HepG2 (cell line): ENCODE results near the gene GNPDA2. TPM values are rescaled to one million over a fixed set of nuclear protein-coding genes. Genes with fewer than 3 reads are reported as not detected.
A peak's percentile ranks its signal among the peaks of the same experiment; 100 is the strongest.

Experiments used
- ATAC-seq: fragments of 200-7000 bp; cut with Tn5 transposase; 3 replicates; pipeline ENCODE4 v1.9.1; 2020; ENCODE audit warnings: mild to moderate bottlenecking, moderate library complexity
- BruUV-seq: library from RNA; stranded (reverse); fragments of 400-500 nt; replicated peaks from 2 replicates; lab custom pipeline; 2021; lab: Mats Ljungman, UMichigan
- CTCF ChIA-PET: fragments of 300-600 bp; formaldehyde crosslinking; extraction: SDS; loops from one replicate; lab custom pipeline; 2021; ENCODE audit warnings: low total read pairs, inconsistent platforms, low intra/inter-chr PET ratio; lab: Yijun Ruan, JAX
- POLR2A ChIA-PET: fragments of 350-600 bp; sonication (Branson Sonifier 250); formaldehyde crosslinking; loops from one replicate; lab custom pipeline; 2020; ENCODE audit warnings: antibody characterized with exemption, inconsistent platforms; lab: Yijun Ruan, JAX
- DNase-seq: peaks from one replicate; pipeline ENCODE4 v3.0.0-alpha.2; 2015; ENCODE audit warnings: low spot score
- FAIRE-seq: peaks from 3 replicates; lab custom pipeline; 2011; peaks lifted over from hg19 to GRCh38; lab: Jason Lieb, UNC
- H2AFZ ChIP-seq: one replicate; pipeline ENCODE4 v1.6.1; 2011; ENCODE audit warnings: low read length, inconsistent platforms
- H3K27ac ChIP-seq: fragments of 300-600 bp; 3 replicates; pipeline ENCODE4 v1.8.0; 2011; ENCODE audit warnings: mixed run types, mild to moderate bottlenecking, mixed read lengths, low read length, inconsistent platforms; ENCODE audit not compliant: insufficient read depth; ENCODE audit errors: extremely low read length
- H3K27me3 ChIP-seq, 2 experiments: fragments of 200-600 bp in 1 of 2; 2 replicates in 1 of 2; 3 replicates in 1 of 2; pipeline versions ENCODE4 v1.6.0 to v1.8.0; 2011; ENCODE audit warnings: low read length in 2 of 2, mild to moderate bottlenecking in 2 of 2, moderate library complexity in 2 of 2, inconsistent platforms in 1 of 2; ENCODE audit not compliant: insufficient read depth in 2 of 2, control insufficient read depth in 1 of 2
- H3K36me3 ChIP-seq, 2 experiments: fragments of 200-600 bp in 1 of 2; replicated peaks in 1 of 2; 2 replicates in 1 of 2; 3 replicates in 1 of 2; pipeline versions ENCODE4 v1.5.1 to v1.8.0; 2011; ENCODE audit warnings: low read length in 2 of 2, inconsistent platforms in 1 of 2; ENCODE audit not compliant: insufficient read depth in 2 of 2, control insufficient read depth in 1 of 2
- H3K4me1 ChIP-seq: 2 replicates; pipeline ENCODE4 v1.5.1; 2012; ENCODE audit warnings: low read length, inconsistent platforms; ENCODE audit not compliant: insufficient read depth
- H3K4me2 ChIP-seq: 2 replicates; pipeline ENCODE4 v1.6.0; 2011; ENCODE audit warnings: low read depth, low read length, inconsistent platforms
- H3K4me3 ChIP-seq, 3 experiments: fragments of 200-600 bp in 1 of 3; sonication (generic), shearing (Covaris generic) in 1 of 3; replicated peaks in 1 of 3; 2 replicates each; pipeline ENCODE4 v1.5.1; 2011 to 2016; ENCODE audit warnings: low read length in 3 of 3, inconsistent platforms in 2 of 3, low read depth in 2 of 3, mild to moderate bottlenecking in 2 of 3, control low read depth in 1 of 3, mixed read lengths in 1 of 3; ENCODE audit not compliant: insufficient read depth in 1 of 3
- H3K79me2 ChIP-seq: one replicate; pipeline ENCODE4 v1.6.1; 2011; ENCODE audit warnings: low read length, inconsistent platforms; ENCODE audit not compliant: insufficient read depth
- H3K9ac ChIP-seq: 2 replicates; pipeline ENCODE4 v1.6.0; 2011; ENCODE audit warnings: mild to moderate bottlenecking, low read depth, low read length, inconsistent platforms; ENCODE audit not compliant: insufficient read depth
- H3K9me3 ChIP-seq: 2 replicates; pipeline ENCODE4 v1.5.1; 2012; ENCODE audit warnings: mild to moderate bottlenecking, low read length
- H4K20me1 ChIP-seq: 2 replicates; pipeline ENCODE4 v1.6.0; 2011; ENCODE audit warnings: inconsistent platforms, mild to moderate bottlenecking, low read length, moderate library complexity; ENCODE audit not compliant: insufficient read depth
- FOXM1 ChIP-seq: sonication (generic); formaldehyde crosslinking; IDR thresholded peaks from 2 replicates; pipeline ENCODE4 v1.5.0; 2020; ENCODE audit warnings: missing genetic modification reagents
- SMC3 ChIP-seq: IDR thresholded peaks from 2 replicates; pipeline ENCODE4 v1.6.1; 2011; ENCODE audit warnings: low read length, improper control_type of control experiment
- STAG1 ChIP-seq: sonication (generic); formaldehyde crosslinking; IDR thresholded peaks from 2 replicates; pipeline ENCODE4 v1.4.0; 2020; ENCODE audit warnings: missing genetic modification reagents
- ZFP90 ChIP-seq: sonication (generic); formaldehyde crosslinking; IDR thresholded peaks from 2 replicates; pipeline ENCODE4 v1.8.0; 2022; ENCODE audit warnings: missing genetic modification reagents, mild to moderate bottlenecking, inconsistent platforms, borderline replicate concordance
- ZNF235 ChIP-seq: sonication (generic); formaldehyde crosslinking; IDR thresholded peaks from 2 replicates; pipeline ENCODE4 v1.8.1; 2023; ENCODE audit warnings: mild to moderate bottlenecking, missing genetic modification reagents, borderline replicate concordance
- ZNF772 ChIP-seq: sonication (generic); formaldehyde crosslinking; IDR thresholded peaks from 2 replicates; pipeline ENCODE4 v1.5.0; 2020; ENCODE audit warnings: mild to moderate bottlenecking, missing genetic modification reagents
- WGBS: methylation state at CpG from one replicate; pipeline ENCODE4 v1.1.6; 2017; ENCODE audit warnings: low lambda C conversion rate; 5-methylcytosine and 5-hydroxymethylcytosine counted together
- in situ Hi-C: cut with HindIII; loops from 2 replicates; pipeline ENCODE4 v1.10.0; 2017; ENCODE audit warnings: low pct_unique_long_range_greater_than_20kb; ENCODE audit not compliant: extremely low pct_ligation_motif_present
- intact Hi-C: fragments of 100-400 bp; cut with micrococcal nuclease; formaldehyde crosslinking; loops from one replicate; pipeline ENCODE4 v1.10.0; 2022; ENCODE audit not compliant: unreplicated experiment
- polyA plus RNA-seq, 8 experiments: library from polyadenylated mRNA; depleted of rRNA in 3 of 8; stranded (reverse) in 7 of 8; unstranded in 1 of 8; fragments of >200 nt; fragmentation: Illumina TruSeq in 4 of 8; extraction: Trizol in 4 of 8; gene quantifications; 2 replicates each; pipeline versions ENCODE4 v1.2.1 to v1.2.3, GENCODE V29; 2011 to 2016; ENCODE audit warnings: low read depth in 4 of 8, missing spikeins in 1 of 8, mixed read lengths in 1 of 8; ENCODE audit not compliant: insufficient read depth in 1 of 8
- total RNA-seq, 5 experiments: library from RNA; depleted of rRNA; stranded (reverse); fragments of >200 nt; fragmentation: Illumina TruSeq; extraction: Trizol; gene quantifications; 2 replicates each; pipeline ENCODE4 v1.2.3, GENCODE V29; 2016; ENCODE audit warnings: low read depth in 1 of 5
- TF ChIP-seq, protein P1 (sequence below): sonication (generic); formaldehyde crosslinking; IDR thresholded peaks from 2 replicates; pipeline ENCODE4 v1.5.0; 2020; ENCODE audit warnings: mild to moderate bottlenecking, missing genetic modification reagents, moderate library complexity

The GNPDA2 gene
- total and polyA plus RNA-seq, 2 of the 13 experiments (the other 11 are each of a cell fraction or from before 2014, with no cell fraction given), result 5.4 to 9.0 TPM

DNA sequence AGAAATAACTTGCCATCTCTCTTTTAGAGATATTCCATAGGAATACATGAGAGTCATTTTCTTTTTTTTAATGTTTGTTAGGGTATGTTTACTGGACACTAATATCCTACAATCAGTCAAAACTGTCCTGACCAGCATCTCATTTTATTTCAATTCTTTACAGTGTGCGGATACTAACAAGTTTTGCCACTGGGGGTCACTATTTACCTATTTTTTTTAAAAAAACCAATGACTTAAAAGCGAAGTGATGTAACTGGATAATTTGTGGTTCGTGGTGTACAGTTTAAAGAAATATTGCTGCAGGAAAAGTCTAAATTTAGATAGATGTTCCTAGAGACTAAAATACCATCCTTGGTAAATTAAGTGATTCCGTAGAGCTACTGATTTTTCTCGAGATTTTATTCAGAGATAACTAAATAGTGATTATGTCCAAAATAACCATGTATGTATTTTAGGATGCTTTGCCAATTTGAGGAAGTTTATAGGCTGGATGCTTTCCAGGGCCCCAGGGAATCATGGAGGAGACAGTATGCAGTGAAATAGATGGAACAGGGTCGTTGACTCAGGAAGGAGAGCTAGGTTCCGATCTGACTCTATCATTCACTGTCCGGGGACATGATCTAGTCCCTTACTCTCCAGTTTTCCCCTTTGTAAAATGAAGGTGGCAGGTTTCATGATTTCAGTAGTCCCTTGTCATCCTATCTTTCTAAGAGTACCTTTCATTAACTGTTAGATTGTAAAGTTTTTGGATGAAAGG is 34.0 kb upstream of the GNPDA2 start:
- H3K9me3 ChIP-seq, result no peaks in the 10 kb centered on the region
- no peak overlapping the region for H3K4me2 ChIP-seq
- no peaks in the 10 kb centered on the region for H3K36me3 ChIP-seq
- in situ Hi-C loops, result loop anchor here (25.0 kb wide), 1 partner anchor 1502 kb away; no protein-coding TSS in a partner anchor
- H3K9ac ChIP-seq, result no peak overlapping the region
- intact Hi-C loops, result loop anchor here (5.0 kb wide), 2 partner anchors 167 to 1887 kb away; no protein-coding TSS in a partner anchor
- no TSS peak for BruUV-seq
- CTCF ChIA-PET, result interaction anchor here (1.1 kb wide), 1 partner anchor 1510 kb away, joined by 3 read pairs; no protein-coding TSS in a partner anchor
- H4K20me1 ChIP-seq, result no peaks in the 10 kb centered on the region
- WGBS, result 13% methylated on average over 8 of the region's 8 CpGs
- no peak overlapping the region for H3K4me3 ChIP-seq
- H3K27ac ChIP-seq, result no peak overlapping the region
- POLR2A ChIA-PET, result no interaction called here
- DNase-seq (peak; percentile 7), ATAC-seq (peak; percentile 67), FAIRE-seq (peak; percentile 21)
- no peaks in the 10 kb centered on the region for H3K4me1 ChIP-seq
- H3K27me3 ChIP-seq, result no peaks in the 10 kb centered on the region; a peak in 1 of 5 replicates
- no peak overlapping the region for H2AFZ ChIP-seq
- no peaks in the 10 kb centered on the region for H3K79me2 ChIP-seq
- TF ChIP-seq FOXM1 (CRISPR knock-in tag), result no peak
- peak; percentile 39; the same call in 1 of the 2 replicates for TF ChIP-seq STAG1
- TF ChIP-seq, protein P1, sequence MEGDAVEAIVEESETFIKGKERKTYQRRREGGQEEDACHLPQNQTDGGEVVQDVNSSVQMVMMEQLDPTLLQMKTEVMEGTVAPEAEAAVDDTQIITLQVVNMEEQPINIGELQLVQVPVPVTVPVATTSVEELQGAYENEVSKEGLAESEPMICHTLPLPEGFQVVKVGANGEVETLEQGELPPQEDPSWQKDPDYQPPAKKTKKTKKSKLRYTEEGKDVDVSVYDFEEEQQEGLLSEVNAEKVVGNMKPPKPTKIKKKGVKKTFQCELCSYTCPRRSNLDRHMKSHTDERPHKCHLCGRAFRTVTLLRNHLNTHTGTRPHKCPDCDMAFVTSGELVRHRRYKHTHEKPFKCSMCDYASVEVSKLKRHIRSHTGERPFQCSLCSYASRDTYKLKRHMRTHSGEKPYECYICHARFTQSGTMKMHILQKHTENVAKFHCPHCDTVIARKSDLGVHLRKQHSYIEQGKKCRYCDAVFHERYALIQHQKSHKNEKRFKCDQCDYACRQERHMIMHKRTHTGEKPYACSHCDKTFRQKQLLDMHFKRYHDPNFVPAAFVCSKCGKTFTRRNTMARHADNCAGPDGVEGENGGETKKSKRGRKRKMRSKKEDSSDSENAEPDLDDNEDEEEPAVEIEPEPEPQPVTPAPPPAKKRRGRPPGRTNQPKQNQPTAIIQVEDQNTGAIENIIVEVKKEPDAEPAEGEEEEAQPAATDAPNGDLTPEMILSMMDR (CRISPR knock-in tag), result peak; percentile 46; the same call in 1 of the 2 replicates
- peak; percentile 19; the same call in 1 of the 2 replicates for TF ChIP-seq SMC3

DNA sequence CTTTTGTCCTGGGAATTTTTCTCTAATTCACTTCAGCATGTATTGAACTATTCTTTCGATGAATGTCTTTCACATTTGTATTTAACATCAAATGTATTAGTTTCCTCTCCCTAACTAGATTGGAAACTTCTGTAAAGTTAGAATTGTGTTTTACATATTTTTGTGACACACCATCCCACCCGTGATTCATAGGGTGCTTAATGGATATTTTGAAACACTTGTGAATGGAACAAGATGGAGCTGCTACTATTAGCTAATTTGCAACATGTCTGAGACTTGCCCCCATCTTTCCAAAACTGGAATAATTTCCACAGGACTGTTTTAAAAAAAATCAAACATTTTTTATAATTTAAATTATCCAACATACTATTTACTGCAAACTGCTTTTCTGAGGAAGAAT is 30.2 kb upstream of the GNPDA2 start:
- no peak for TF ChIP-seq ZNF772 (CRISPR knock-in tag)
- TF ChIP-seq ZFP90 (CRISPR knock-in tag), result no peak
- TF ChIP-seq ZNF235 (CRISPR knock-in tag), result no peak
- Histone ChIP-seq H3K27ac (no peak overlapping the region), H3K9me3 (no peaks in the 10 kb centered on the region), H3K9ac (no peak overlapping the region), H3K4me2 (no peak overlapping the region), H3K79me2 (no peaks in the 10 kb centered on the region), H3K36me3 (no peaks in the 10 kb centered on the region), H3K4me1 (no peaks in the 10 kb centered on the region), H2AFZ (no peak overlapping the region), H3K4me3 (no peak overlapping the region), H3K27me3 (no peaks in the 10 kb centered on the region; a peak in 1 of 5 replicates), H4K20me1 (no peaks in the 10 kb centered on the region)
- ChIA-PET CTCF (no interaction called here), POLR2A (no interaction called here)
- no peak for DNase-seq
- no peak for ATAC-seq
- BruUV-seq, result no TSS peak
- 0% methylated on average over 2 of the region's 2 CpGs for WGBS
- no peak for FAIRE-seq
- in situ Hi-C loops, result loop anchor here (25.0 kb wide), 1 partner anchor 1506 kb away; no protein-coding TSS in a partner anchor
- intact Hi-C loops, result no loop called here
